ENCODE data around the gene C2CD2L.

C2CD2L gene

DNA sequence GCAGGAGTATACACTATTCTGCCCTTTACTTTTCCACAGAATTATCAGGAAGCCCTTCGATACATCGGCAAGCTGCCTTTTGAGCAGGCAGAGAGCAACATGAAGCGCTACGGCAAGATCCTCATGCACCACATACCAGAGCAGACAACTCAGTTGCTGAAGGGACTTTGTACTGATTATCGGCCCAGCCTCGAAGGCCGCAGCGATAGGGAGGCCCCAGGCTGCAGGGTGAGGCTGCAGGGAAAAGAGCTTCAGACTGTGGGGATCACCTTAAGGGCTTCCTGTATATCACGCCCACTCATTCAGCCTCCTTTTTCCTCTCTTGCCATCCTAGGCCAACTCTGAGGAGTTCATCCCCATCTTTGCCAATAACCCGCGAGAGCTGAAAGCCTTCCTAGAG is 29.3 kb upstream of the C2CD2L start:
- DNase-seq (ENCODE audit: low spot score): no peak
- TF ChIP-seq, protein P1, sequence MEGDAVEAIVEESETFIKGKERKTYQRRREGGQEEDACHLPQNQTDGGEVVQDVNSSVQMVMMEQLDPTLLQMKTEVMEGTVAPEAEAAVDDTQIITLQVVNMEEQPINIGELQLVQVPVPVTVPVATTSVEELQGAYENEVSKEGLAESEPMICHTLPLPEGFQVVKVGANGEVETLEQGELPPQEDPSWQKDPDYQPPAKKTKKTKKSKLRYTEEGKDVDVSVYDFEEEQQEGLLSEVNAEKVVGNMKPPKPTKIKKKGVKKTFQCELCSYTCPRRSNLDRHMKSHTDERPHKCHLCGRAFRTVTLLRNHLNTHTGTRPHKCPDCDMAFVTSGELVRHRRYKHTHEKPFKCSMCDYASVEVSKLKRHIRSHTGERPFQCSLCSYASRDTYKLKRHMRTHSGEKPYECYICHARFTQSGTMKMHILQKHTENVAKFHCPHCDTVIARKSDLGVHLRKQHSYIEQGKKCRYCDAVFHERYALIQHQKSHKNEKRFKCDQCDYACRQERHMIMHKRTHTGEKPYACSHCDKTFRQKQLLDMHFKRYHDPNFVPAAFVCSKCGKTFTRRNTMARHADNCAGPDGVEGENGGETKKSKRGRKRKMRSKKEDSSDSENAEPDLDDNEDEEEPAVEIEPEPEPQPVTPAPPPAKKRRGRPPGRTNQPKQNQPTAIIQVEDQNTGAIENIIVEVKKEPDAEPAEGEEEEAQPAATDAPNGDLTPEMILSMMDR (IDR thresholded peaks at IDR 0.05; ENCODE audit: borderline replicate concordance, control extremely low read depth, extremely low read depth, insufficient read depth, missing control alignments): no peak
- in situ Hi-C loops (cut with MboI; ENCODE audit: low sequenced_read_pairs, unreplicated experiment): no loop called here

DNA sequence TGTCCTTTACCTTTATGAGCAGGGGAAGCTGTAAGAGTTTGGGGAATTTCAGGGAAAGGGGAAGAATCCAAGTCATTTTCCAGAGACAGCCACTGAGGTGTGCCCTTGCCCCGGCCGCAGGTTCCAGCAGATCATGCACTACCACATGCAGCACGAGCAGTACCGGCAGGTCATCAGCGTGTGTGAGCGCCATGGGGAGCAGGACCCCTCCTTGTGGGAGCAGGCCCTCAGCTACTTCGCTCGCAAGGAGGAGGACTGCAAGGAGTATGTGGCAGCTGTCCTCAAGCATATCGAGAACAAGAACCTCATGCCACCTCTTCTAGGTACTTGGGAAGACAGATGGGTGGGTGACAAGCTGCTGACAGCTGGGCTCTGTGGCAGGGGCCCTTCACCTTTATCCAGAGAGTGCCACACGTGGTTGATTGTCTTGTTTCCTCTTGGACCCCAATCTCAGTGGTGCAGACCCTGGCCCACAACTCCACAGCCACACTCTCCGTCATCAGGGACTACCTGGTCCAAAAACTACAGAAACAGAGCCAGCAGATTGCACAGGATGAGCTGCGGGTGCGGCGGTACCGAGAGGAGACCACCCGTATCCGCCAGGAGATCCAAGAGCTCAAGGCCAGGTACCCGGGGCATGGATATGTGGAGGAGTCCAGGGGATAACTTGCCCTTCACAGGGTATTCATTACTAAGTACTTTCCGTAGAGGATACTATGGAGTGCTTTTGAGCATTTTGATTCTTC is 28.3 kb upstream of the C2CD2L start:
- TF ChIP-seq, protein P1 (IDR thresholded peaks at IDR 0.05; ENCODE audit: borderline replicate concordance, control extremely low read depth, extremely low read depth, insufficient read depth, missing control alignments): no peak
- DNase-seq (ENCODE audit: low spot score): no peak
- in situ Hi-C loops (cut with MboI; ENCODE audit: low sequenced_read_pairs, unreplicated experiment): no loop called here

DNA sequence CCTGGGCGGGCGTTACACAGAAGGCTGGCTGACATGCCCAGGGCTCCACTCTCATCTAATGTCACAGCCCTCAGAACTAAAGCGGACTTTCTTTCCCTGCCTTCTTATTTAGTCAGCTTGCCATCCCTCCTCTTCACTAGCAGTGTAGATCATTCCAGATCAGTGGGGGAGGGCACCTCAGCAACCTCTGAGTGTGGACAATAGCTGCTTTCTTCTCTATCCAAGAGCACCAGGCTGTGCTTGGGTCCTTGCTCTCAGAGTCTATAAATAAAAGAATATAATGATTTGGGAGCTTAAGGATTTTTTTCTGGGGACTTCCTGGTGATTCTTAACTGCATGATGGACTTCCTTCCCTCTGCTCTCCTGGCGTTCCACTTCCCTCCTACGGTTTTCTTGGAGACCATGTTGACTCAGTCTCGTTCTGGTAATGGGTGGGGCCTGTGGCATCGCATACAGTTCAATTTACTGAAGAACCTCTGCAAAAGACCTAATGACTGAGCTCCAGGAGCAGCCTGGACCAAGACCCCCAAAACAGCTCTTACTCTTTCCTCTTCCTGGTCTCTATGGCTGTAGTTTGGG is 25.4 kb upstream of the C2CD2L start:
- DNase-seq (ENCODE audit: low spot score): no peak
- TF ChIP-seq, protein P1 (IDR thresholded peaks at IDR 0.05; ENCODE audit: borderline replicate concordance, control extremely low read depth, extremely low read depth, insufficient read depth, missing control alignments): no peak

DNA sequence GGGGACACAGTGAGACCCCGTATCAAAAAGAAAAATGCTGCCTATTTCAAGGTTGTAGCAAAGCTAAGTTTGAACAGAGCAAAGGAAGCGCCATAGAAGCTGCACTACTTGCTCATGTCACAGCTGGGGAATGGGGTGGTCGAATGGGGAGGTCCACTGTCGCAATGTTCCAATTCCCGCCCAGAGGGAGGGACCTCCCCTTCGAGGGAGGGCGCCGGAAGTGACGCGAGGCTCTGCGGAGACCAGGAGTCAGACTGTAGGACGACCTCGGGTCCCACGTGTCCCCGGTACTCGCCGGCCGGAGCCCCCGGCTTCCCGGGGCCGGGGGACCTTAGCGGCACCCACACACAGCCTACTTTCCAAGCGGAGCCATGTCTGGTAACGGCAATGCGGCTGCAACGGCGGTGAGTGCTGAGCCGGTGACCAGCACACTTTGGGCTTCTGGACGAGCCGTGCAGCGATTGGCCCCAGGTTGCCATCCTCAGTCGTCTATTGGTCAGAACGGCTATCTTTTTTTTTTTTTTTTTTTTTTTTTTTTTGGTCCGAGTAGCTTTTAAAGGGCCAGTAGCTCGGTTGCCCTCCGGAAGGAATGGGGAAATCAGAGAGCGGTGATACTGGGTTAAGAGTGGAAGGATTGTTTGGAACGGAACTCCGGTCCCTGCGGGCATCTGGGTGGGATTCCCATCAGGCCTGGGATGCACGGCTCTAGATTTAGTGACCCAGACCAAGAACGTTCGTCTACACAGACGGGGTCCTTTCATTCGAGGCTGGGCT is 22.3 kb upstream of the C2CD2L start, which contains the start of gene HMBS:
Gene HMBS, plus strand, starts transcription at position 219 of the 774 bp plus-strand sequence. Its CDS starts 153 bp downstream, at position 372.
- in situ Hi-C loops (cut with MboI; ENCODE audit: low sequenced_read_pairs, unreplicated experiment): no loop called here
- peak; percentile 94 for DNase-seq (ENCODE audit: low spot score)
- TF ChIP-seq, protein P1 (IDR thresholded peaks at IDR 0.05; ENCODE audit: borderline replicate concordance, control extremely low read depth, extremely low read depth, insufficient read depth, missing control alignments): no peak

More for the DNA sequence above, 25.4 kb upstream of the C2CD2L start:
- in situ Hi-C loops (cut with MboI; ENCODE audit: low sequenced_read_pairs, unreplicated experiment): no loop called here

DNA sequence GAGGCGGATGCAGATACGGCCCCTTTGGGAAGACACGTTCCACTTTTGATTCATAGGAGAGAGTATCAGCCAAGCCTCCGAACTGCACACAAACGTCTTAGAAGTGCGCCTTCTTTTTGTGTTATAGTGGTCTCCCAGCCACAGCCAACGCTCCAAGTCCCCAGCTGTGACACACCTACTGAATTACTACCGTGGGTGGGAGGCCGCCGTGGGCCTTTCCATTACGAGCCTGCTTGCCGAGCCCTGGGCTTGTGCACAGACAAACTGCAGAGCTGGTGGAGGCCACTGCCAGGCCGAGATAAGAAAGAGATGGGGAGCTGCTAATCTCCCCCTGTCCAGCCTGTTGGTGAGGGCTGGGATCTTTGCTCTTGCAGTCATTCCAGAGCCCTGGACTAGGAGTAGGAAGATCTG is 21.7 kb upstream of the C2CD2L start:
- TF ChIP-seq, protein P1 (IDR thresholded peaks at IDR 0.05; ENCODE audit: borderline replicate concordance, control extremely low read depth, extremely low read depth, insufficient read depth, missing control alignments): no peak
- in situ Hi-C loops (cut with MboI; ENCODE audit: low sequenced_read_pairs, unreplicated experiment): no loop called here
- DNase-seq (ENCODE audit: low spot score): peak; percentile 54

DNA sequence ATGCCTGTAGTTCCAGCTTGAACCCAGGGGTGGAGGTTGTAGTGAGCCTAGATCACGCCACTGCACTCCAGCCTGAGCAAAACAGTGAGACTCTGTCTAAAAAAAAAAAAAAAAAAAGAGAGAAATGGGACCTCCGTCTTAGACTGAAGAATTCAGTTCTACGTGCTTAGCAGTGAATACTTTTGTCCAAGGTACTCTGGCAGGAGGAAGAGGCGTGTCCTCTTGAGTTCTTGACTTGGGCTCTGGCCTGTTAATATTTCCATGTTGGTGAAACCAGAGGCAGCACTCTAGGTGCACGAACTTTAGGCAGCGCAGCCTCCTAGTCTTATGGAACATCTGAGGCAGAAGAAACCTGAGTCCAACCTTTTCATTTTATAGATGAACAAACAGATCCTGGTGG is 20.0 kb upstream of the C2CD2L start:
- TF ChIP-seq, protein P1 (IDR thresholded peaks at IDR 0.05; ENCODE audit: borderline replicate concordance, control extremely low read depth, extremely low read depth, insufficient read depth, missing control alignments): no peak
- no peak for DNase-seq (ENCODE audit: low spot score)
- in situ Hi-C loops (cut with MboI; ENCODE audit: low sequenced_read_pairs, unreplicated experiment): no loop called here
